Ovary (tissue), 3 donors: ENCODE measurements around the gene PSME3.

Experiments
- EP300 ChIP-seq: sonication (generic); formaldehyde crosslinking; IDR thresholded peaks from one replicate; pipeline ENCODE4 v1.6.1; 2017; ENCODE audit warnings: antibody characterized with exemption
- POLR2A ChIP-seq: fragments of 450-650 bp; IDR thresholded peaks from one replicate; pipeline ENCODE4 v1.6.1; 2017; ENCODE audit warnings: antibody characterized with exemption, mild to moderate bottlenecking, moderate library complexity
- TF ChIP-seq, protein P1 (sequence below), 3 donors: fragments of 450-650 bp in 2 of 3; fragments of 200-600 bp in 1 of 3; IDR thresholded peaks; one replicate each; pipeline versions ENCODE4 v1.5.1 to v1.8.0; 2016 to 2022; ENCODE audit warnings: antibody characterized with exemption in 3 of 3, mild to moderate bottlenecking in 1 of 3
- donor health status: DM: no; HTN: no; CAD: no.

- TF ChIP-seq, protein P1, sequence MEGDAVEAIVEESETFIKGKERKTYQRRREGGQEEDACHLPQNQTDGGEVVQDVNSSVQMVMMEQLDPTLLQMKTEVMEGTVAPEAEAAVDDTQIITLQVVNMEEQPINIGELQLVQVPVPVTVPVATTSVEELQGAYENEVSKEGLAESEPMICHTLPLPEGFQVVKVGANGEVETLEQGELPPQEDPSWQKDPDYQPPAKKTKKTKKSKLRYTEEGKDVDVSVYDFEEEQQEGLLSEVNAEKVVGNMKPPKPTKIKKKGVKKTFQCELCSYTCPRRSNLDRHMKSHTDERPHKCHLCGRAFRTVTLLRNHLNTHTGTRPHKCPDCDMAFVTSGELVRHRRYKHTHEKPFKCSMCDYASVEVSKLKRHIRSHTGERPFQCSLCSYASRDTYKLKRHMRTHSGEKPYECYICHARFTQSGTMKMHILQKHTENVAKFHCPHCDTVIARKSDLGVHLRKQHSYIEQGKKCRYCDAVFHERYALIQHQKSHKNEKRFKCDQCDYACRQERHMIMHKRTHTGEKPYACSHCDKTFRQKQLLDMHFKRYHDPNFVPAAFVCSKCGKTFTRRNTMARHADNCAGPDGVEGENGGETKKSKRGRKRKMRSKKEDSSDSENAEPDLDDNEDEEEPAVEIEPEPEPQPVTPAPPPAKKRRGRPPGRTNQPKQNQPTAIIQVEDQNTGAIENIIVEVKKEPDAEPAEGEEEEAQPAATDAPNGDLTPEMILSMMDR (IDR thresholded peaks at IDR 0.05): no peak
- TF ChIP-seq POLR2A: no peak
- TF ChIP-seq EP300: no peak
Measured at GRCh38 chr17:42855048-42855596, 21.9 kb downstream of the PSME3 start.
